Activated CD4-positive, alpha-beta T cell treated with anti-CD3 and anti-CD28 coated beads for 36 hours (primary cell): ENCODE results near the gene CRB2. TPM values are rescaled to one million over a fixed set of nuclear protein-coding genes. Genes with fewer than 3 reads are reported as not detected.
A peak's percentile ranks its signal among the peaks of the same experiment; 100 is the strongest.
"Not testable (repeated sequence)": the region's sequence is repeated elsewhere in the genome, so short reads cannot be mapped to it uniquely, and the experiment has no call there.

ENCODE experiments used
- ATAC-seq: fragments of 200-7000 bp; cut with Tn5 transposase; one replicate; pipeline ENCODE4 v1.10.0; 2021; ENCODE audit warnings: mild to moderate bottlenecking, moderate library complexity
- CTCF ChIA-PET: fragments of 350-600 bp; sonication (Branson Sonifier 250); formaldehyde crosslinking; loops from one replicate; lab custom pipeline; 2021; ENCODE audit warnings: antibody characterized with exemption; lab: Charles Lee
- POLR2A ChIA-PET: fragments of 350-600 bp; sonication (Branson Sonifier 250); formaldehyde crosslinking; loops from one replicate; lab custom pipeline; 2021; ENCODE audit warnings: antibody characterized with exemption, inconsistent platforms; lab: Charles Lee
- DNase-seq: peaks from one replicate; pipeline ENCODE4 v3.0.0-alpha.2; 2020
- H3K27ac Mint-ChIP-seq: one replicate; pipeline ENCODE4 v1.8.0; 2021; ENCODE audit warnings: mixed read lengths
- H3K27me3 Mint-ChIP-seq: one replicate; pipeline ENCODE4 v1.8.0; 2021; ENCODE audit warnings: mixed read lengths
- H3K36me3 Mint-ChIP-seq: one replicate; pipeline ENCODE4 v1.8.0; 2021; ENCODE audit warnings: low read depth, mixed read lengths
- H3K4me1 Mint-ChIP-seq: one replicate; pipeline ENCODE4 v1.8.0; 2021; ENCODE audit warnings: mixed read lengths
- H3K4me3 Mint-ChIP-seq: one replicate; pipeline ENCODE4 v1.8.0; 2021; ENCODE audit warnings: mild to moderate bottlenecking, moderate library complexity, mixed read lengths
- H3K9me3 Mint-ChIP-seq: one replicate; pipeline ENCODE4 v1.8.0; 2021; ENCODE audit warnings: low read depth, mixed read lengths
- intact Hi-C, 2 experiments: fragments of 100-400 bp; cut with DNase I in 1 of 2; cut with micrococcal nuclease in 1 of 2; formaldehyde crosslinking; loops; one replicate each; pipeline versions ENCODE4 v1.14.2 to v1.15.1; 2022 to 2024; cut with DNase I, micrococcal nuclease
- total RNA-seq, 2 experiments: library from RNA; stranded (reverse); gene quantifications; one replicate each; pipeline ENCODE4 v1.2.3, GENCODE V29; 2021

Gene CRB2
- total RNA-seq, 2 experiments from 2014 or later, result not detected

DNA sequence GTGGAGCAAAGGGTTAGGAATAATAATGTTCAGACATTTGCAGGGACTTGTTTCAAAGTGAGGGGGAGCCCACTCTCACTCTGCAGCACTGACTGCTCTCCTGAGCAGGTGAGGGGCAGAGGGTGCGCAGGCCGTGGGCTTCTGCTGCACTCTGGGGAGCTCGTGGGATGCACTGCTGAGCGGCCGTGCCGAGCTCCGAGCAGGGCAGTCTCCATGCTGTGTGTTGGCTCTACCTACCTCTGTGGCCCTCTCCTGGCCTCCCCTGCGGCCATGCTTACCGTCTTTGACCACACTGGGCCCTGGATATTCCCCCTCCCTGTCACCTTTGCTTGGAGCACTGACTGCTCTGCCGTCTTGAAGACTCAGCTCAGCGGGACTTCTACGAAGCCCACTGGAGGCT, 33.7 kb downstream of the CRB2 start:
- intact Hi-C loops, result loop anchor here in 1 of 2 experiments (10.0 kb wide), 1 partner anchor 925 kb away; no protein-coding TSS in a partner anchor
- DNase-seq (no peak), ATAC-seq (no peak)
- Mint-ChIP-seq H3K36me3 (peaks cover 1% of the 10 kb centered on the region), H3K27me3 (no peaks in the 10 kb centered on the region), H3K27ac (peak overlapping the region; percentile 45), H3K9me3 (peaks cover 2% of the 10 kb centered on the region), H3K4me1 (no peaks in the 10 kb centered on the region), H3K4me3 (no peak overlapping the region)
- ChIA-PET POLR2A (no interaction called here), CTCF (interaction anchor here (0.5 kb wide), 1 partner anchor 1208 kb away, joined by 3 read pairs; no protein-coding TSS in a partner anchor)

DNA sequence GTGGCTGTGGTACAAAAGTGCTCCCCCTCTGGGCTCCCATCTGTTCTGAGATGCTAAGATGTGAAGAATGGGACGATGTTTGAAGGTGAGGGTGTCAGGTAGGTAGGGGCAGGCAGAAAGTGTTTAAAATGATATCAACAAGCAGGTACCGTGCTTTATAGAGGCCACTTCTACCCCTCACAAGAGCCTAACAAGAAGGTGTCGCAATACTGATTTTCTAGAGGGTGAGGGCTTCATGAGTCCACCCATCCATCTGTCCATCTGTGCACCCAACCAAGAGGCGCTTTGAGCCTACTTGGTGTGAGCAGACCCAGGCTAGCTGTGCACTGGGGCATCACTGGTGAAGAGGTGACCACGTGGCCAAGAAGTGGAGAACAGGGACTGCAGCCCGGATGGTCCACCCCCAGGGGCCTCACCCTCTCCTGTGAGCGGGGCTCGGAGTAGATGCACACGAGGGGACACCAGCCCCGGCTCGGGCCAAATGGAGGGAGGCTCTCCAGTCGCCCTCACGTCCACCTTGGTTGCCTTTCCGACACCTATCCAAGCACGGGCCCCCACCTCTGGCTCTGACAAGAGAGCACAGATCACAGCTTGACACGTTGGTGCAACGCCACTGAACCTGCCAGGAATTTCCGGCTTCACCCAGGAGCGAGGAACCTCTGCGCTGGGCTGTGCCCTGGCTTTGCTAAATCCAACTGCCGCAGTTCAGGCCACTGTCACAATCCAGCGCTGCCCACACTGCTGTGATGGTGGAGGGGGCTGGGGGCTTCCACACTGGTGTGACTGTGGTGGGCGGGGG, 34.5 kb downstream of the CRB2 start:
- H3K9me3 Mint-ChIP-seq, result peaks cover 2% of the 10 kb centered on the region
- no peak overlapping the region for H3K4me3 Mint-ChIP-seq
- H3K27me3 Mint-ChIP-seq, result no peaks in the 10 kb centered on the region

GRCh38 chr9:123391233-123391632, 35.2 kb downstream of the CRB2 start:
- POLR2A ChIA-PET, result no interaction called here
- intact Hi-C loops, result no loop called here
- Mint-ChIP-seq H3K27me3 (no peaks in the 10 kb centered on the region), H3K4me3 (no peak overlapping the region), H3K27ac (no peak overlapping the region), H3K36me3 (peaks cover 1% of the 10 kb centered on the region), H3K4me1 (no peaks in the 10 kb centered on the region), H3K9me3 (peaks cover 2% of the 10 kb centered on the region)
- DNase-seq (no peak), ATAC-seq (no peak)
- CTCF ChIA-PET, result interaction anchor here (0.6 to 0.7 kb wide), 2 partner anchors 790 to 819 kb away, joined by 4 read pairs; no protein-coding TSS in a partner anchor

More for the DNA sequence above, 34.5 kb downstream of the CRB2 start:
- intact Hi-C loops, result no loop called here
- CTCF ChIA-PET, result interaction anchor here (0.5 kb wide), 1 partner anchor 1208 kb away, joined by 3 read pairs; no protein-coding TSS in a partner anchor
- DNase-seq (no peak), ATAC-seq (no peak)
- Mint-ChIP-seq H3K4me1 (no peaks in the 10 kb centered on the region), H3K36me3 (peaks cover 1% of the 10 kb centered on the region), H3K27ac (no peak overlapping the region)
- POLR2A ChIA-PET, result no interaction called here

- no peak for ATAC-seq
- ChIA-PET CTCF (interaction anchor here (0.6 kb wide), 1 partner anchor 790 kb away, joined by 4 read pairs; no protein-coding TSS in a partner anchor), POLR2A (no interaction called here)
Measured at GRCh38 chr9:123391946-123392345, 35.9 kb downstream of the CRB2 start.

DNA sequence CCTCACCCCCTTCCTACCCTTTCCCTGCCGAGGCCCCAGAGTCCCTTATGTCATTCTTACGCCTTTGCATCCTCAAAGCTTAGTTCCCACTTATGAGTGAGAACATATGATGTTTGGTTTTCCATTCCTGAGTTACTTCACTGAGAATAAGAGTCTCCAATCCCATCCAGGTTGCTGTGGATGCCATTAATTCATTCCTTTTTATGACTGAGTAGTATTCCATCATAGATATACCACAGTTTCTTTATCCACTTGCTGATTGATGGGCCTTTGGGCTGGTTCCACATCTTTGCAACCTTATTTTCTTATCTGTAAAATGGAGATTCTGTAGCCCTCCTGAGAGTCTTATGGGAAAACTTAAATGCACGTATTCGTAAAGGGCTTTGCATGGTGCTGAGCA, 36.8 kb downstream of the CRB2 start:
- Mint-ChIP-seq H3K36me3 (peaks cover 1% of the 10 kb centered on the region), H3K4me1 (no peaks in the 10 kb centered on the region), H3K27ac (no peak overlapping the region), H3K9me3 (peaks cover 2% of the 10 kb centered on the region), H3K4me3 (no peak overlapping the region), H3K27me3 (no peaks in the 10 kb centered on the region)
- intact Hi-C loops, result no loop called here
- DNase-seq, result no peak
- ChIA-PET POLR2A (no interaction called here), CTCF (no interaction called here)
- no peak for ATAC-seq

More at GRCh38 chr9:123391946-123392345, 35.9 kb downstream of the CRB2 start:
- Mint-ChIP-seq H3K27ac (no peak overlapping the region), H3K9me3 (peaks cover 2% of the 10 kb centered on the region), H3K4me1 (no peaks in the 10 kb centered on the region), H3K36me3 (peaks cover 1% of the 10 kb centered on the region), H3K4me3 (no peak overlapping the region), H3K27me3 (no peaks in the 10 kb centered on the region)
- DNase-seq, result no peak
- intact Hi-C loops, result no loop called here

GRCh38 chr9:123394291-123395235, 38.6 kb downstream of the CRB2 start:
- Mint-ChIP-seq H3K9me3 (peaks cover 2% of the 10 kb centered on the region), H3K27ac (no peak overlapping the region), H3K4me1 (no peaks in the 10 kb centered on the region), H3K4me3 (no peak overlapping the region), H3K36me3 (peaks cover 1% of the 10 kb centered on the region), H3K27me3 (no peaks in the 10 kb centered on the region)
- ChIA-PET POLR2A (interaction anchor here (0.7 kb wide), 1 partner anchor 307 kb away, joined by 4 read pairs; no protein-coding TSS in a partner anchor), CTCF (no interaction called here)
- no peak for ATAC-seq
- DNase-seq, result no peak
- intact Hi-C loops, result no loop called here

GRCh38 chr9:123395276-123395688, 39.3 kb downstream of the CRB2 start:
- H3K27ac Mint-ChIP-seq, result no peak overlapping the region
- no peaks in the 10 kb centered on the region for H3K4me1 Mint-ChIP-seq
- DNase-seq (no peak), ATAC-seq (no peak)
- peaks cover 2% of the 10 kb centered on the region for H3K9me3 Mint-ChIP-seq
- ChIA-PET POLR2A (no interaction called here), CTCF (interaction anchor here (1.4 kb wide), 1 partner anchor 32 kb away, joined by 3 read pairs; no protein-coding TSS in a partner anchor)
- H3K27me3 Mint-ChIP-seq, result no peaks in the 10 kb centered on the region
- intact Hi-C loops, result no loop called here
- no peak overlapping the region for H3K4me3 Mint-ChIP-seq
- peaks cover 1% of the 10 kb centered on the region for H3K36me3 Mint-ChIP-seq

GRCh38 chr9:123395689-123396511, 39.9 kb downstream of the CRB2 start:
- Mint-ChIP-seq H3K4me3 (no peak overlapping the region), H3K36me3 (peaks cover 1% of the 10 kb centered on the region), H3K4me1 (no peaks in the 10 kb centered on the region), H3K9me3 (peaks cover 2% of the 10 kb centered on the region), H3K27me3 (no peaks in the 10 kb centered on the region), H3K27ac (no peak overlapping the region)
- ATAC-seq (no peak), DNase-seq (no peak)
- intact Hi-C loops, result no loop called here
- ChIA-PET CTCF (interaction anchor here (1.0 to 1.4 kb wide), 3 partner anchors 8 to 31 kb away, joined by 3 to 4 read pairs (median 3); no protein-coding TSS in a partner anchor), POLR2A (no interaction called here)

GRCh38 chr9:123397975-123398374, 42.0 kb downstream of the CRB2 start:
- H3K4me3 Mint-ChIP-seq, result no peak overlapping the region
- CTCF ChIA-PET, result no interaction called here
- POLR2A ChIA-PET, result interaction anchor here (0.6 kb wide), 1 partner anchor 18 kb away, joined by 4 read pairs; no protein-coding TSS in a partner anchor
- DNase-seq (no peak), ATAC-seq (no peak)
- peaks cover 1% of the 10 kb centered on the region for H3K36me3 Mint-ChIP-seq
- H3K27me3 Mint-ChIP-seq, result no peaks in the 10 kb centered on the region
- peaks cover under 1% of the 10 kb centered on the region for H3K9me3 Mint-ChIP-seq
- no peaks in the 10 kb centered on the region for H3K4me1 Mint-ChIP-seq
- no peak overlapping the region for H3K27ac Mint-ChIP-seq
- intact Hi-C loops, result no loop called here

GRCh38 chr9:123398938-123399337, 42.9 kb downstream of the CRB2 start:
- CTCF ChIA-PET, result interaction anchor here (0.8 to 1.3 kb wide), 2 partner anchors 10 kb away, joined by 3 to 4 read pairs; no protein-coding TSS in a partner anchor
- H3K36me3 Mint-ChIP-seq, result not testable (repeated sequence)

More at GRCh38 chr9:123398938-123399337, 42.9 kb downstream of the CRB2 start:
- DNase-seq, H3K4me1 Mint-ChIP-seq, intact Hi-C loops, H3K27ac Mint-ChIP-seq, H3K27me3 Mint-ChIP-seq, H3K9me3 Mint-ChIP-seq, ATAC-seq, H3K4me3 Mint-ChIP-seq, POLR2A ChIA-PET: not testable (repeated sequence)
